HepG2 (cell line): ENCODE measurements around the gene UEVLD. TPM values are rescaled to one million over a fixed set of nuclear protein-coding genes. Genes with fewer than 3 reads are reported as not detected.

ENCODE experiments used
- ELF4 ChIP-seq: sonication (generic); formaldehyde crosslinking; IDR thresholded peaks from 2 replicates; pipeline ENCODE4 v1.5.0; 2020; ENCODE audit warnings: missing genetic modification reagents, mild to moderate bottlenecking, moderate library complexity, borderline replicate concordance
- GPN1 ChIP-seq: sonication (generic); formaldehyde crosslinking; IDR thresholded peaks from 2 replicates; pipeline ENCODE4 v1.5.1; 2020; ENCODE audit warnings: missing genetic modification reagents, borderline replicate concordance
- HDAC2 ChIP-seq: sonication (generic); formaldehyde crosslinking; IDR thresholded peaks from 2 replicates; pipeline ENCODE4 v1.4.0; 2020; ENCODE audit warnings: missing genetic modification reagents
- JARID2 ChIP-seq: sonication (generic); formaldehyde crosslinking; IDR thresholded peaks from 2 replicates; pipeline ENCODE4 v1.8.1; 2023; ENCODE audit warnings: missing genetic modification reagents, inconsistent platforms; ENCODE audit not compliant: insufficient replicate concordance
- KDM4B ChIP-seq: sonication (generic); formaldehyde crosslinking; IDR thresholded peaks from 2 replicates; pipeline ENCODE4 v1.4.0; 2020; ENCODE audit warnings: missing genetic modification reagents
- KDM6A ChIP-seq: IDR thresholded peaks from 2 replicates; pipeline ENCODE4 v1.6.1; 2016; ENCODE audit warnings: low read depth
- KLF9 ChIP-seq: IDR thresholded peaks from 2 replicates; pipeline ENCODE4 v1.6.1; 2016; ENCODE audit warnings: low read depth
- NCOA5 ChIP-seq: sonication (generic); formaldehyde crosslinking; IDR thresholded peaks from 2 replicates; pipeline ENCODE4 v1.4.0; 2020; ENCODE audit warnings: missing genetic modification reagents
- NR2C2 ChIP-seq: sonication (generic); formaldehyde crosslinking; IDR thresholded peaks from 2 replicates; pipeline ENCODE4 v1.4.0; 2020; ENCODE audit warnings: missing genetic modification reagents, mild to moderate bottlenecking, moderate library complexity, borderline replicate concordance
- SRY ChIP-seq: sonication (generic); formaldehyde crosslinking; IDR thresholded peaks from 2 replicates; pipeline ENCODE4 v1.8.0; 2022; ENCODE audit warnings: mild to moderate bottlenecking, missing genetic modification reagents
- ZNF816 ChIP-seq: sonication (generic); formaldehyde crosslinking; IDR thresholded peaks from 2 replicates; pipeline ENCODE4 v1.8.0; 2022; ENCODE audit warnings: missing genetic modification reagents, mild to moderate bottlenecking, borderline replicate concordance
- ZSCAN21 ChIP-seq: sonication (generic); formaldehyde crosslinking; IDR thresholded peaks from 2 replicates; pipeline ENCODE4 v1.8.0; 2022; ENCODE audit warnings: mild to moderate bottlenecking, missing genetic modification reagents, moderate library complexity, borderline replicate concordance
- polyA plus RNA-seq, 8 experiments: library from polyadenylated mRNA; depleted of rRNA in 3 of 8; stranded (reverse) in 7 of 8; unstranded in 1 of 8; fragments of >200 nt; fragmentation: Illumina TruSeq in 4 of 8; extraction: Trizol in 4 of 8; gene quantifications; 2 replicates each; pipeline versions ENCODE4 v1.2.1 to v1.2.3, GENCODE V29; 2011 to 2016; ENCODE audit warnings: low read depth in 4 of 8, missing spikeins in 1 of 8, mixed read lengths in 1 of 8; ENCODE audit not compliant: insufficient read depth in 1 of 8
- total RNA-seq, 5 experiments: library from RNA; depleted of rRNA; stranded (reverse); fragments of >200 nt; fragmentation: Illumina TruSeq; extraction: Trizol; gene quantifications; 2 replicates each; pipeline ENCODE4 v1.2.3, GENCODE V29; 2016; ENCODE audit warnings: low read depth in 1 of 5
- TF ChIP-seq, protein P1 (sequence below): sonication (generic); formaldehyde crosslinking; IDR thresholded peaks from 2 replicates; pipeline ENCODE4 v1.4.0; 2020; ENCODE audit warnings: missing genetic modification reagents, borderline replicate concordance
- TF ChIP-seq, protein P2 (sequence below): sonication (generic); IDR thresholded peaks from 2 replicates; pipeline ENCODE4 v1.6.1; 2016; ENCODE audit warnings: low read depth, borderline replicate concordance
- TF ChIP-seq, protein P3 (sequence below): sonication (generic); formaldehyde crosslinking; IDR thresholded peaks from one replicate; pipeline ENCODE4 v1.5.1; 2020; ENCODE audit warnings: mild to moderate bottlenecking, missing genetic modification reagents; ENCODE audit errors: not compliant biosample characterization

Gene UEVLD
- total and polyA plus RNA-seq, 2 of the 13 experiments (the other 11 are each of a cell fraction or from before 2014, with no cell fraction given): 5.7 to 13.7 TPM

DNA sequence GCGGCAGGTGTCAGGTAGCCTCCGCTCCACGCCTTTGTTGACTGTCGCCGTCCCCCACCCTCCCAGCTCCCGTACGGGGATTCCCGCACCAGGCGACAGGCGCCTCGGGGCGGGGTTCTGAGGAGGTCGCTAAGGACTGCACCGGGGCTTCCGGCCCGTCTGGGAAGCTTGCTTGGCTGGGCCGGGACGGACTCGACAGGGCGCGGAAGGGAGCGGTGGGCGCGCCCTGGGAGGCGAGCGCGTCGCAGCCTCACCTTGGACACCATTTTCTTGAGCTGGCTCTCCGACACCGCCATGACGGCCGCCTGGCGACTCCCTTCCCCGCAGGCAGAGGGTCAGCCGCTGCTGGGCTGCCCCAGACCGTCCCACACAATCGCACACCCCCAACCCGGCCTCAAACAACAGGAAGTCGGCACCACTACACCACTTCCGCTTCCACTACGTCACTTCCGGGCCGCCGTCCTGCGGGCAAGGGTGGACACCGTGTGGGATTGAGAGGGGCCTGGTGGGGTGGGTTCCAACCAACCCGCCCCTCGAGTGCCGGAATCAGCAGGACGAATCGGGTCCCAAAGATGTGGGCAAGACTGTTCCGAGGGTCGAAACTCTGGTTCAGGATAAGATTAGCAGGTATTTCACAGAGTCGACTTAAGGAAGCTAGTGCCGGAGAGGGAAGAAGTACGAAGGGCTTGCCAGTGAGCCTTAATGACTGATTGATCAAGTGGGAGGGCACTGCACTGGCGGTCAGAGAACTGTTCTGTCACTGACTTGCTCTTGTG lies 61.8 kb downstream of the UEVLD start, which contains the start of gene TSG101 (continued):
- TF ChIP-seq, protein P1, sequence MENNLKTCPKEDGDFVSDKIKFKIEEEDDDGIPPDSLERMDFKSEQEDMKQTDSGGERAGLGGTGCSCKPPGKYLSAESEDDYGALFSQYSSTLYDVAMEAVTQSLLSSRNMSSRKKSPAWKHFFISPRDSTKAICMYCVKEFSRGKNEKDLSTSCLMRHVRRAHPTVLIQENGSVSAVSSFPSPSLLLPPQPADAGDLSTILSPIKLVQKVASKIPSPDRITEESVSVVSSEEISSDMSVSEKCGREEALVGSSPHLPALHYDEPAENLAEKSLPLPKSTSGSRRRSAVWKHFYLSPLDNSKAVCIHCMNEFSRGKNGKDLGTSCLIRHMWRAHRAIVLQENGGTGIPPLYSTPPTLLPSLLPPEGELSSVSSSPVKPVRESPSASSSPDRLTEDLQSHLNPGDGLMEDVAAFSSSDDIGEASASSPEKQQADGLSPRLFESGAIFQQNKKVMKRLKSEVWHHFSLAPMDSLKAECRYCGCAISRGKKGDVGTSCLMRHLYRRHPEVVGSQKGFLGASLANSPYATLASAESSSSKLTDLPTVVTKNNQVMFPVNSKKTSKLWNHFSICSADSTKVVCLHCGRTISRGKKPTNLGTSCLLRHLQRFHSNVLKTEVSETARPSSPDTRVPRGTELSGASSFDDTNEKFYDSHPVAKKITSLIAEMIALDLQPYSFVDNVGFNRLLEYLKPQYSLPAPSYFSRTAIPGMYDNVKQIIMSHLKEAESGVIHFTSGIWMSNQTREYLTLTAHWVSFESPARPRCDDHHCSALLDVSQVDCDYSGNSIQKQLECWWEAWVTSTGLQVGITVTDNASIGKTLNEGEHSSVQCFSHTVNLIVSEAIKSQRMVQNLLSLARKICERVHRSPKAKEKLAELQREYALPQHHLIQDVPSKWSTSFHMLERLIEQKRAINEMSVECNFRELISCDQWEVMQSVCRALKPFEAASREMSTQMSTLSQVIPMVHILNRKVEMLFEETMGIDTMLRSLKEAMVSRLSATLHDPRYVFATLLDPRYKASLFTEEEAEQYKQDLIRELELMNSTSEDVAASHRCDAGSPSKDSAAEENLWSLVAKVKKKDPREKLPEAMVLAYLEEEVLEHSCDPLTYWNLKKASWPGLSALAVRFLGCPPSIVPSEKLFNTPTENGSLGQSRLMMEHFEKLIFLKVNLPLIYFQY (CRISPR knock-in tag): peak; percentile 97
- TF ChIP-seq ELF4 (no peak; the same call in 1 of the 2 replicates), ZSCAN21 (CRISPR knock-in tag) (peak; percentile 22; the same call in 1 of the 2 replicates), ZNF816 (CRISPR knock-in tag) (no peak), HDAC2 (CRISPR knock-in tag) (peak; percentile 70), KLF9 (CRISPR knock-in tag) (no peak), JARID2 (CRISPR knock-in tag) (peak; percentile 87), SRY (CRISPR knock-in tag) (peak; percentile 90), NCOA5 (CRISPR knock-in tag) (no peak), NR2C2 (CRISPR knock-in tag) (peak; percentile 87), GPN1 (CRISPR knock-in tag) (no peak; the same call in 1 of the 2 replicates), KDM4B (CRISPR knock-in tag) (no peak; the same call in 1 of the 2 replicates), KDM6A (CRISPR knock-in tag) (no peak)
- TF ChIP-seq, protein P2, sequence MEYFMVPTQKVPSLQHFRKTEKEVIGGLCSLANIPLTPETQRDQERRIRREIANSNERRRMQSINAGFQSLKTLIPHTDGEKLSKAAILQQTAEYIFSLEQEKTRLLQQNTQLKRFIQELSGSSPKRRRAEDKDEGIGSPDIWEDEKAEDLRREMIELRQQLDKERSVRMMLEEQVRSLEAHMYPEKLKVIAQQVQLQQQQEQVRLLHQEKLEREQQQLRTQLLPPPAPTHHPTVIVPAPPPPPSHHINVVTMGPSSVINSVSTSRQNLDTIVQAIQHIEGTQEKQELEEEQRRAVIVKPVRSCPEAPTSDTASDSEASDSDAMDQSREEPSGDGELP: peak; percentile 38; the same call in 1 of the 2 replicates
- TF ChIP-seq, protein P3, sequence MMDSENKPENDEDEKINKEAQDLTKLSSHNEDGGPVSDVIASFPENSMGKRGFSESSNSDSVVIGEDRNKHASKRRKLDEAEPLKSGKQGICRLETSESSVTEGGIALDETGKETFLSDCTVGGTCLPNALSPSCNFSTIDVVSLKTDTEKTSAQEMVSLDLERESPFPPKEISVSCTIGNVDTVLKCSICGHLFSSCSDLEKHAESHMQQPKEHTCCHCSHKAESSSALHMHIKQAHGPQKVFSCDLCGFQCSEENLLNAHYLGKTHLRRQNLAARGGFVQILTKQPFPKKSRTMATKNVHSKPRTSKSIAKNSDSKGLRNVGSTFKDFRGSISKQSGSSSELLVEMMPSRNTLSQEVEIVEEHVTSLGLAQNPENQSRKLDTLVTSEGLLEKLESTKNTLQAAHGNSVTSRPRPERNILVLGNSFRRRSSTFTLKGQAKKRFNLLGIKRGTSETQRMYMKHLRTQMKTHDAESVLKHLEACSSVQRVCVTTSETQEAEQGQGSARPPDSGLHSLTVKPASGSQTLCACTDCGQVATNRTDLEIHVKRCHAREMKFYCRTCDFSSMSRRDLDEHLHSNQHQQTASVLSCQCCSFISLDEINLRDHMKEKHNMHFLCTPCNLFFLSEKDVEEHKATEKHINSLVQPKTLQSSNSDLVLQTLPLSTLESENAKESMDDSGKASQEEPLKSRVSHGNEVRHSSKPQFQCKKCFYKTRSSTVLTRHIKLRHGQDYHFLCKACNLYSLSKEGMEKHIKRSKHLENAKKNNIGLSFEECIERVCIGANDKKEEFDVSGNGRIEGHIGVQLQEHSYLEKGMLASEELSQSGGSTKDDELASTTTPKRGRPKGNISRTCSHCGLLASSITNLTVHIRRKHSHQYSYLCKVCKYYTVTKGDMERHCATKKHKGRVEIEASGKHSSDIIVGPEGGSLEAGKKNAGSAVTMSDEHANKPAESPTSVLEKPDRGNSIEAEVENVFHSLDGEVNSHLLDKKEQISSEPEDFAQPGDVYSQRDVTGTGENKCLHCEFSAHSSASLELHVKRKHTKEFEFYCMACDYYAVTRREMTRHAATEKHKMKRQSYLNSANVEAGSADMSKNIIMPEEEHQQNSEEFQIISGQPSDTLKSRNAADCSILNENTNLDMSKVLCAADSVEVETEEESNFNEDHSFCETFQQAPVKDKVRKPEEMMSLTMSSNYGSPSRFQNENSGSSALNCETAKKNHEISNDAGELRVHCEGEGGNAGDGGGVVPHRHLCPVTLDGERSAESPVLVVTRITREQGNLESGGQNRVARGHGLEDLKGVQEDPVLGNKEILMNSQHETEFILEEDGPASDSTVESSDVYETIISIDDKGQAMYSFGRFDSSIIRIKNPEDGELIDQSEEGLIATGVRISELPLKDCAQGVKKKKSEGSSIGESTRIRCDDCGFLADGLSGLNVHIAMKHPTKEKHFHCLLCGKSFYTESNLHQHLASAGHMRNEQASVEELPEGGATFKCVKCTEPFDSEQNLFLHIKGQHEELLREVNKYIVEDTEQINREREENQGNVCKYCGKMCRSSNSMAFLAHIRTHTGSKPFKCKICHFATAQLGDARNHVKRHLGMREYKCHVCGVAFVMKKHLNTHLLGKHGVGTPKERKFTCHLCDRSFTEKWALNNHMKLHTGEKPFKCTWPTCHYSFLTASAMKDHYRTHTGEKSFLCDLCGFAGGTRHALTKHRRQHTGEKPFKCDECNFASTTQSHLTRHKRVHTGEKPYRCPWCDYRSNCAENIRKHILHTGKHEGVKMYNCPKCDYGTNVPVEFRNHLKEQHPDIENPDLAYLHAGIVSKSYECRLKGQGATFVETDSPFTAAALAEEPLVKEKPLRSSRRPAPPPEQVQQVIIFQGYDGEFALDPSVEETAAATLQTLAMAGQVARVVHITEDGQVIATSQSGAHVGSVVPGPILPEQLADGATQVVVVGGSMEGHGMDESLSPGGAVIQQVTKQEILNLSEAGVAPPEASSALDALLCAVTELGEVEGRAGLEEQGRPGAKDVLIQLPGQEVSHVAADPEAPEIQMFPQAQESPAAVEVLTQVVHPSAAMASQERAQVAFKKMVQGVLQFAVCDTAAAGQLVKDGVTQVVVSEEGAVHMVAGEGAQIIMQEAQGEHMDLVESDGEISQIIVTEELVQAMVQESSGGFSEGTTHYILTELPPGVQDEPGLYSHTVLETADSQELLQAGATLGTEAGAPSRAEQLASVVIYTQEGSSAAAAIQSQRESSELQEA (CRISPR knock-in tag): peak; percentile 91
